Esophagus muscularis mucosa (tissue), 3 donors: ENCODE measurements around the gene GLCE.

Experiments used
- POLR2AphosphoS5 ChIP-seq, 2 donors: sonication (generic); formaldehyde crosslinking; IDR thresholded peaks; one replicate each; pipeline ENCODE4 v1.6.1; 2017; ENCODE audit warnings: antibody characterized with exemption in 2 of 2
- TF ChIP-seq, protein P1 (sequence below), 3 experiments: fragments of 200-600 bp in 2 of 3; fragments of 450-650 bp in 1 of 3; sonication (generic) in 2 of 3; IDR thresholded peaks; one replicate each; pipeline ENCODE4 v1.5.1; 2017 to 2019; ENCODE audit warnings: antibody characterized with exemption in 3 of 3, mild to moderate bottlenecking in 2 of 3, moderate library complexity in 1 of 3

DNA sequence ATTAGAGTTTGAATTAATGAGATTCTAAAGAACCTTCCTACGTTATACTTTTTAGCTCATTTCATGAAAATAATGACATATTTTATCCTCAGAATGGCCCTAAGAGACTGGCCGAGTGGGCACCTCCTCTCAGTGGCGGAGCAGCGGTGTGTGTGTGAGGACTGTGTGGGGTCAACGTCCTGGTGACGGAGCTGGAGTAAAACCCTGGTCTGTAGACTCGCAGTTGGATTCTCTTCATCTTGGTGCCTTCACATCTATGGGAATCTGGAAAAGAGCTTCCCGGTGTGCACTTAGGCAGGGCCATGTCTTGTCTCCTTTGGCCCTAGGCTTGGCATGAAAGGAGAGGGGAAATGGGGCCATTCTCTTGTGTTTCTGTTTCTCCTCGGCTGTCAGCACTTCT, 116.9 kb downstream of the GLCE start:
- TF ChIP-seq, protein P1, sequence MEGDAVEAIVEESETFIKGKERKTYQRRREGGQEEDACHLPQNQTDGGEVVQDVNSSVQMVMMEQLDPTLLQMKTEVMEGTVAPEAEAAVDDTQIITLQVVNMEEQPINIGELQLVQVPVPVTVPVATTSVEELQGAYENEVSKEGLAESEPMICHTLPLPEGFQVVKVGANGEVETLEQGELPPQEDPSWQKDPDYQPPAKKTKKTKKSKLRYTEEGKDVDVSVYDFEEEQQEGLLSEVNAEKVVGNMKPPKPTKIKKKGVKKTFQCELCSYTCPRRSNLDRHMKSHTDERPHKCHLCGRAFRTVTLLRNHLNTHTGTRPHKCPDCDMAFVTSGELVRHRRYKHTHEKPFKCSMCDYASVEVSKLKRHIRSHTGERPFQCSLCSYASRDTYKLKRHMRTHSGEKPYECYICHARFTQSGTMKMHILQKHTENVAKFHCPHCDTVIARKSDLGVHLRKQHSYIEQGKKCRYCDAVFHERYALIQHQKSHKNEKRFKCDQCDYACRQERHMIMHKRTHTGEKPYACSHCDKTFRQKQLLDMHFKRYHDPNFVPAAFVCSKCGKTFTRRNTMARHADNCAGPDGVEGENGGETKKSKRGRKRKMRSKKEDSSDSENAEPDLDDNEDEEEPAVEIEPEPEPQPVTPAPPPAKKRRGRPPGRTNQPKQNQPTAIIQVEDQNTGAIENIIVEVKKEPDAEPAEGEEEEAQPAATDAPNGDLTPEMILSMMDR (IDR thresholded peaks at IDR 0.05) = no peak
- no peak for TF ChIP-seq POLR2AphosphoS5 (IDR thresholded peaks at IDR 0.05)
